ENCODE data around the gene MARK3.

The MARK3 gene

GRCh38 chr14:103372552-103373304, 12.5 kb upstream of the MARK3 start:
- TF ChIP-seq, protein P1, sequence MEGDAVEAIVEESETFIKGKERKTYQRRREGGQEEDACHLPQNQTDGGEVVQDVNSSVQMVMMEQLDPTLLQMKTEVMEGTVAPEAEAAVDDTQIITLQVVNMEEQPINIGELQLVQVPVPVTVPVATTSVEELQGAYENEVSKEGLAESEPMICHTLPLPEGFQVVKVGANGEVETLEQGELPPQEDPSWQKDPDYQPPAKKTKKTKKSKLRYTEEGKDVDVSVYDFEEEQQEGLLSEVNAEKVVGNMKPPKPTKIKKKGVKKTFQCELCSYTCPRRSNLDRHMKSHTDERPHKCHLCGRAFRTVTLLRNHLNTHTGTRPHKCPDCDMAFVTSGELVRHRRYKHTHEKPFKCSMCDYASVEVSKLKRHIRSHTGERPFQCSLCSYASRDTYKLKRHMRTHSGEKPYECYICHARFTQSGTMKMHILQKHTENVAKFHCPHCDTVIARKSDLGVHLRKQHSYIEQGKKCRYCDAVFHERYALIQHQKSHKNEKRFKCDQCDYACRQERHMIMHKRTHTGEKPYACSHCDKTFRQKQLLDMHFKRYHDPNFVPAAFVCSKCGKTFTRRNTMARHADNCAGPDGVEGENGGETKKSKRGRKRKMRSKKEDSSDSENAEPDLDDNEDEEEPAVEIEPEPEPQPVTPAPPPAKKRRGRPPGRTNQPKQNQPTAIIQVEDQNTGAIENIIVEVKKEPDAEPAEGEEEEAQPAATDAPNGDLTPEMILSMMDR (IDR thresholded peaks at IDR 0.05) = no peak

GRCh38 chr14:103374121-103374520, 11.1 kb upstream of the MARK3 start:
- TF ChIP-seq, protein P1 (IDR thresholded peaks at IDR 0.05) = no peak

DNA sequence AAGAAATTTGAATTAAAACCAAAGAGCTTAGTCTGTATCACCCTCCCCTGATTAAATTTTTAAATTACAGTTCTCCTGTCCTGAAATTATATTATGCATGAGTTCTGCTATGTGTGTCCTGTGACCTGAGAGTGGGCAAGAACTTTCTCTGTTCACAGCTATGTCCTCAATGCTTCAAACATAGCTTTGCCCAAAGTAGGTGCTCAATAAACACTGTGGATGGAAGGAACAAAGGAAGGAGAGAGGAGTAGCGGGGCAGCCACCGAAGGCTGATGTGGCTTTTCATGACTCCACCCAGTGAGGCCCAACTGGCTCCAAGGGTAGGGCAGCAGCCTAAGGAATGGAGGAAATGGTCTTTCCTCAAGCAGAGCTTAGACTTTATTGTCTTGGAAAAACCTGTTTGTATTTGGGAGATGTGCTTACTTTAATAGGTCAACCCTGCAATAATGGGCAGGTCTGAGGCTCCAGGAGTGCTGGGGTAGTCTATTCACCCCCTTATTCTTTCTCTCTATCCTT, 7.6 kb upstream of the MARK3 start:
- TF ChIP-seq, protein P1 (IDR thresholded peaks at IDR 0.05) = no peak

DNA sequence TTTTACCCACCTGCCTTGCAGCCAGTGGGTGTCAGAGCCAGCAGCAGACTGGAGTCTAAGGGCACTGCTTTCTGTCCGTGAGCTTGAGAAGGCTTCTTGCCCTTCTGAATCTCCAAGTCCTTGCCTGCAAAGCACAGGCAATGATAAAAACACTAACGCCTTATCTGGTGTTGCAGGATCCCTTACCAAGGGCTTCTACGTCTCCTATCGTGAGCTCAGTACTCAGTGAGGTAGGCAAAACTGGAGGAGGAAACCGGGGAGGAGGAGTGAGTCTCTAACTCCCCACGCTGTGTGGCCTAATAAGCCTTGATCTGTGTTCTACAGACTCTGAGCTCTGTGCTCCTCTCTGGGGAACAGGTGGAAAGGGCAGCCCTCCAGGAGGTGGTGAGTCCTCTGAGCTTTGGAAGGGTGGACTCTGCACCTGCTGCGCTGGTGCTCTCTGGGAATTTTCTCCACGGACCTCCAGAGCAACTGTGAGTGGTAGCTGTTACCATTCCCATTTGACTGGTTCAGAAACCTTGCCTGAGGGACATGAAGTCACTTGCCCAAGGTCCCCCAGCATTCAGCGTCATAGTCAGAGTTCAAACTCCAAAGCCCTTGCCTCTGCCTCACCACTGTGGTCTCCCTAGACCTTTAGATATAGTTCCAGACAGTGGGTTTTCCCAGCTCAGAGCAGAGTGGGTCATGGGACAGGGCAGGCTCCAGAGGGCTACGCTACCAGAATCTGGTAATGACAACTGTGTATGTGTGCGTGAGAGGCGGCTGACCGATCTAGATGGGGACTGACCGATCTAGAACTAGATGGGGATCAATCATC, 7.0 kb upstream of the MARK3 start:
- TF ChIP-seq, protein P1 (IDR thresholded peaks at IDR 0.05) = no peak

DNA sequence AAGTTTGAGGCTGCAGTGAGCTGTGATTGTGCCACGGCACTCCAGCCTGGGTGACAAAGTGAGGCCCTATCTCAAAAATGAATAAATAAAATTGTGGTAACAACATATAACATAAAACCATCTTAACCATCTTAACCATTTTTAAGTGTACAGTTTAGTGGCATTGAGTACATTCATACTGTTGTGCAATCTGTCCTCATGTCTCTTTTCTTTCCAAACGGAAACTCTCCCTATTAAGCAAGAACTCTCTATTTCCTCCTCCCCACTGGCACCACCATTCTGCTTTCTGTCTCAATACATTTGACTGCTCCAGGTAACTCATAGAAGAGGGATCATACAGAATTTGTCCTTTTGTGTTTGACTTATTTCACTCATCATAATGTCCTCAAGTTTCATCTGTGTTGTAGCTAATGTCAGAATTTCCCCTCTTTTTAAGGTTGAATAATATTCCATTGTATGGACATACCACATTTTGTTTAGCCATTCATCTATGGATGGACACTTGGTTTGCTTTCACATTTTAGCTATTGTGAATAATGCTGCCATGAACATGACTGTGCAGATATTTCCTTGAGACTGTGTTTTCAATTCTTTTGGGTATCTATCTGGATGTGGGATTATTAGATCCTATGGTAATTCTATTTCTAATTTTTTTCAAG, 4.4 kb upstream of the MARK3 start:
- TF ChIP-seq, protein P1 (IDR thresholded peaks at IDR 0.05) = no peak

DNA sequence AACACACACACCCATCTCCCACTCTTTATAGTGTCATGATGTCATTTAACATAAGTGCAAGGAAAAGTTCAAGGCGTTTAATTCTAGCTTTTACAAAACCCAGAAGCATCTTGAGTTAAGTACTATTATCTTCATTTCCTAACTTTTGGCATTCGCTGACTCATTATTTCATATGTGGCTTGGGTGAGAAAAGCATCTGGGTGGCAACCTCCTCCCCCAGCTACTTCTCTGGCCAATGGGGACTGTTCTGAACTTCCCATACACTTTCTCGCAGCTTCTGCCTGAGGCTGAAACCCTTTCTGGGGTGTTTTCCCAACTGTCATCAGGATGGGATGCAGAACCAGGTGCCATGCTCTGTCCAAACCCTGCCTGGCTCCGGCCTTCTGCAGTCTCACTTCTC, 2.8 kb upstream of the MARK3 start:
- TF ChIP-seq, protein P1 (IDR thresholded peaks at IDR 0.05) = no peak

- TF ChIP-seq, protein P1 (IDR thresholded peaks at IDR 0.05) = no peak
Observed at GRCh38 chr14:103384450-103385151, 614 bp upstream of the MARK3 start.

Measured in LNCAP (cell line).